Neural progenitor cell (in vitro differentiated cells): Measurements from ENCODE around the gene CMTM8.

Source experiments
- CTCF ChIP-seq: fragments of 200-600 bp; sonication (generic); IDR thresholded peaks from 2 replicates; pipeline ENCODE4 v1.5.1; 2017; ENCODE audit warnings: antibody characterized with exemption, mild to moderate bottlenecking
- EZH2 ChIP-seq: fragments of 200-600 bp; sonication (generic); IDR thresholded peaks from 2 replicates; pipeline ENCODE4 v1.6.1; 2017; ENCODE audit warnings: antibody characterized with exemption, mild to moderate bottlenecking, moderate library complexity
- EZH2phosphoT487 ChIP-seq: fragments of 200-600 bp; sonication (generic); IDR thresholded peaks from 2 replicates; pipeline ENCODE4 v1.6.1; 2017; ENCODE audit warnings: antibody characterized with exemption

- TF ChIP-seq CTCF = no peak
- no peak for TF ChIP-seq EZH2
- no peak for TF ChIP-seq EZH2phosphoT487
Observed at GRCh38 chr3:32305361-32305876, 66.9 kb downstream of the CMTM8 start.
